KMS-11 (cell line): ENCODE data around the gene FAM32A.

Experiments used
- H2AFZ ChIP-seq: fragments of 200-600 bp; sonication (generic); 2 replicates; pipeline ENCODE4 v1.6.1; 2016; ENCODE audit warnings: antibody characterized with exemption, mixed run types, low read depth
- H3K27ac ChIP-seq: fragments of 200-600 bp; sonication (generic); 2 replicates; pipeline ENCODE4 v1.6.1; 2016; ENCODE audit warnings: mild to moderate bottlenecking, mixed run types
- H3K27me3 ChIP-seq: fragments of 200-600 bp; sonication (generic); 2 replicates; pipeline ENCODE4 v1.6.1; 2017; ENCODE audit warnings: mild to moderate bottlenecking, low read depth, mixed run types, moderate library complexity; ENCODE audit not compliant: insufficient read depth
- H3K36me3 ChIP-seq: fragments of 200-600 bp; sonication (generic); 2 replicates; pipeline ENCODE4 v1.6.1; 2017; ENCODE audit warnings: mild to moderate bottlenecking, mixed run types; ENCODE audit not compliant: insufficient read depth
- H3K4me1 ChIP-seq: fragments of 200-600 bp; sonication (generic); 2 replicates; pipeline ENCODE4 v1.6.1; 2016; ENCODE audit warnings: mild to moderate bottlenecking, low read depth, mixed run types; ENCODE audit not compliant: poor library complexity, severe bottlenecking
- H3K4me2 ChIP-seq: fragments of 200-600 bp; sonication (generic); 2 replicates; pipeline ENCODE4 v1.7.0; 2016; ENCODE audit warnings: mild to moderate bottlenecking, mixed run types
- H3K4me3 ChIP-seq: fragments of 200-600 bp; sonication (generic); IDR thresholded peaks from 2 replicates; pipeline ENCODE4 v1.6.1; 2017; ENCODE audit warnings: low read depth, low read length, mixed read lengths; ENCODE audit not compliant: insufficient read depth
- H3K79me2 ChIP-seq: fragments of 200-600 bp; sonication (generic); 2 replicates; pipeline ENCODE4 v1.6.1; 2016; ENCODE audit warnings: low read depth, mixed run types; ENCODE audit not compliant: insufficient read depth
- H3K9ac ChIP-seq: fragments of 200-600 bp; sonication (generic); 2 replicates; pipeline ENCODE4 v1.6.1; 2016; ENCODE audit warnings: mild to moderate bottlenecking, mixed run types
- H4K20me1 ChIP-seq: fragments of 200-600 bp; sonication (generic); 2 replicates; pipeline ENCODE4 v1.6.1; 2016; ENCODE audit warnings: mild to moderate bottlenecking, mixed run types; ENCODE audit not compliant: insufficient read depth
- CTCF ChIP-seq: fragments of 200-600 bp; sonication (generic); conservative IDR thresholded peaks from 2 replicates; pipeline ENCODE4 v1.6.1; 2017; ENCODE audit warnings: low read depth, mild to moderate bottlenecking, antibody characterized with exemption, low read length, moderate library complexity, mixed read lengths

FAM32A gene

GRCh38 chr19:16227837-16228636 lies 42.8 kb downstream of the FAM32A start:
- no peaks in the 10 kb centered on the region for H3K27me3 ChIP-seq
- no peak for TF ChIP-seq CTCF
- no peak overlapping the region for H3K4me2 ChIP-seq
- H2AFZ ChIP-seq: no peak overlapping the region
- no peak overlapping the region for H3K27ac ChIP-seq
- H3K9ac ChIP-seq: no peak overlapping the region
- no peaks in the 10 kb centered on the region for H4K20me1 ChIP-seq
- H3K4me3 ChIP-seq: no peak overlapping the region
- H3K36me3 ChIP-seq: no peaks in the 10 kb centered on the region
- H3K4me1 ChIP-seq: no peaks in the 10 kb centered on the region
- H3K79me2 ChIP-seq: no peaks in the 10 kb centered on the region

GRCh38 chr19:16228637-16229321 lies 43.6 kb downstream of the FAM32A start:
- no peaks in the 10 kb centered on the region for H3K4me1 ChIP-seq

GRCh38 chr19:16229322-16229641 lies 44.1 kb downstream of the FAM32A start:
- H3K4me3 ChIP-seq: no peak overlapping the region
- no peaks in the 10 kb centered on the region for H3K79me2 ChIP-seq
- no peak for TF ChIP-seq CTCF
- no peaks in the 10 kb centered on the region for H3K27me3 ChIP-seq
- no peaks in the 10 kb centered on the region for H3K36me3 ChIP-seq
- H3K9ac ChIP-seq: no peak overlapping the region
- no peak overlapping the region for H2AFZ ChIP-seq
- no peak overlapping the region for H3K27ac ChIP-seq
- H3K4me1 ChIP-seq: no peaks in the 10 kb centered on the region
- H3K4me2 ChIP-seq: no peak overlapping the region
- no peaks in the 10 kb centered on the region for H4K20me1 ChIP-seq

More at GRCh38 chr19:16228637-16229321, 43.6 kb downstream of the FAM32A start:
- Histone ChIP-seq H3K4me3 (no peak overlapping the region), H3K27ac (no peak overlapping the region), H4K20me1 (no peaks in the 10 kb centered on the region), H3K36me3 (no peaks in the 10 kb centered on the region), H3K79me2 (no peaks in the 10 kb centered on the region), H3K4me2 (no peak overlapping the region), H3K27me3 (no peaks in the 10 kb centered on the region), H2AFZ (no peak overlapping the region), H3K9ac (no peak overlapping the region)
- no peak for TF ChIP-seq CTCF

- Histone ChIP-seq H2AFZ (no peak overlapping the region), H3K4me3 (no peak overlapping the region), H3K4me2 (no peak overlapping the region), H3K79me2 (no peaks in the 10 kb centered on the region), H3K4me1 (no peaks in the 10 kb centered on the region), H3K36me3 (no peaks in the 10 kb centered on the region), H3K27me3 (no peaks in the 10 kb centered on the region), H4K20me1 (no peaks in the 10 kb centered on the region), H3K9ac (no peak overlapping the region), H3K27ac (no peak overlapping the region)
- no peak for TF ChIP-seq CTCF
Measured at GRCh38 chr19:16232127-16232526, 46.9 kb downstream of the FAM32A start.
